Retinal pigment epithelial cell (primary cell): ENCODE measurements around the gene LHX5.

ENCODE experiments used
- DNase-seq: peaks from one replicate; pipeline ENCODE4 v3.0.0-alpha.2; 2010; ENCODE audit warnings: low read depth
- H3K4me3 ChIP-seq: 2 replicates; pipeline ENCODE4 v1.5.1; 2011; ENCODE audit warnings: mild to moderate bottlenecking, low read length, control low read depth, moderate library complexity
- TF ChIP-seq, protein P1 (sequence below): conservative IDR thresholded peaks from 2 replicates; pipeline ENCODE4 v1.5.1; 2011; ENCODE audit warnings: low read depth, low read length, control low read depth, inconsistent platforms

Gene LHX5

DNA sequence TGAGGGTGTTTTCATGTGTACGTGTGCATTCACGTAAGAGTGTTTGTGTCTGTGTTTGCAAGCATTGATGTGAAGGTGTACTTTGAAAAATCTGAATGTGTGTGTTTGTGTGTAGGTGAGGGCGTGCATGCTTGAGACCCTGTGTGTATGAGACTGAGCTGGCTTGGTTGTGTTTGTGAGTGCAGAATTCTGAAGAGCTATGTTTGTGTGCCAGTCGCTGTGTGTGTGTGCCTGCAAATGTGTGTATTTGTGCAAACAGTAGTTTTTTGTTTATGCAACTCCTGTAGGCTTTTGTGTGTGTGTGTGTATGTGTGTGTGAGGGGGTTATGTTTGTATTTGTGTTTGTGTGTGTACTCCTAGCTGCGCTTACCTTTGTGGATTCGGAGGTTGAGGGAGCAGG lies 1.7 kb upstream of the LHX5 start:
- DNase-seq, result no peak
- no peak overlapping the region for H3K4me3 ChIP-seq
- TF ChIP-seq, protein P1, sequence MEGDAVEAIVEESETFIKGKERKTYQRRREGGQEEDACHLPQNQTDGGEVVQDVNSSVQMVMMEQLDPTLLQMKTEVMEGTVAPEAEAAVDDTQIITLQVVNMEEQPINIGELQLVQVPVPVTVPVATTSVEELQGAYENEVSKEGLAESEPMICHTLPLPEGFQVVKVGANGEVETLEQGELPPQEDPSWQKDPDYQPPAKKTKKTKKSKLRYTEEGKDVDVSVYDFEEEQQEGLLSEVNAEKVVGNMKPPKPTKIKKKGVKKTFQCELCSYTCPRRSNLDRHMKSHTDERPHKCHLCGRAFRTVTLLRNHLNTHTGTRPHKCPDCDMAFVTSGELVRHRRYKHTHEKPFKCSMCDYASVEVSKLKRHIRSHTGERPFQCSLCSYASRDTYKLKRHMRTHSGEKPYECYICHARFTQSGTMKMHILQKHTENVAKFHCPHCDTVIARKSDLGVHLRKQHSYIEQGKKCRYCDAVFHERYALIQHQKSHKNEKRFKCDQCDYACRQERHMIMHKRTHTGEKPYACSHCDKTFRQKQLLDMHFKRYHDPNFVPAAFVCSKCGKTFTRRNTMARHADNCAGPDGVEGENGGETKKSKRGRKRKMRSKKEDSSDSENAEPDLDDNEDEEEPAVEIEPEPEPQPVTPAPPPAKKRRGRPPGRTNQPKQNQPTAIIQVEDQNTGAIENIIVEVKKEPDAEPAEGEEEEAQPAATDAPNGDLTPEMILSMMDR, result no peak

DNA sequence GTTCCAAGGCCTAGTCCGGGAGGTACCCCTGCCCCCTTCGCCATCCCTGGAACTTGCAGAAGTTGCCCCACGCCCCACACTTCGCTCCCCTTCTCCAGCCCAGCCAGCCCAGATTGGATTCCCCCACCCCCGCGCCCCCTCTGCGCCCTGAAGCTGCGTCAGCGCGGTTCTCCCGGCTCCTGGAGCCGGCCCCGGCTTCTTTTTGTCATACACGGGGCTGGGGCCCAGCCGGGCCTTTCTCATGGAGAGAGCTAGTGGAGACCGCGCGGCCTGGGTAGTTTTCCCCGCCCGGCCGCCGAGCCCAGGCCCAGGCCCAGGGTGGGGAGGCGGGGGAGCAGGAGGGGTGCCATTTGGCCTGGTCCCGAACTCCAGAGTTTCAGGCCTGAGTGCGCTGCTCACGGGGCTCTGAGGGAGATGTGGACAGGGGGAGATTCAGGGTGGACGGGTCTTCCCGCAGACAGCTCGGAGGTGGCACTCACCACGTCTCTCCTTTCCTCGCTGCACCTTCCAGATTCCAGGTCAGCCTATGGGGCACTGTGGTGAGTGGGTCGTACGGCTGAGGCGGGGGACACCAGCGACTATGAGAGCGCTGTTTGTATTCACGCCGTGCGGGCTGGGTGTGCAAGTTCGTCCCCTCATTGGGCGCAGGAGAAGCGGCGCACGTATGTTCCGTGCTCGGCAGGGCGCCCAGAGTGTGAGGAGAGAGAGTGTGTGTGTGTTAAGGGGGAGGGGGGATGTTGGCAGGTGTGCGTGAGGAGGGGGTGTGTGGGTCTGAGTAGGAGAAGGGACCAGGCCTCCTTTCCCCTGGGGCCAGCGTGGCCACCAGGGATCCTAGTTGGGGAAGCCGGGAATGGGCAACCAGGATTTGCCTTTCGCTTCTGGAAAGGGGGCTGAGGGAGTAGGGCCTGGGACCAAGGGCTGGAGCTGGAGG lies 785 bp upstream of the LHX5 start:
- H3K4me3 ChIP-seq, result no peak overlapping the region
- TF ChIP-seq, protein P1, result no peak
- no peak for DNase-seq

DNA sequence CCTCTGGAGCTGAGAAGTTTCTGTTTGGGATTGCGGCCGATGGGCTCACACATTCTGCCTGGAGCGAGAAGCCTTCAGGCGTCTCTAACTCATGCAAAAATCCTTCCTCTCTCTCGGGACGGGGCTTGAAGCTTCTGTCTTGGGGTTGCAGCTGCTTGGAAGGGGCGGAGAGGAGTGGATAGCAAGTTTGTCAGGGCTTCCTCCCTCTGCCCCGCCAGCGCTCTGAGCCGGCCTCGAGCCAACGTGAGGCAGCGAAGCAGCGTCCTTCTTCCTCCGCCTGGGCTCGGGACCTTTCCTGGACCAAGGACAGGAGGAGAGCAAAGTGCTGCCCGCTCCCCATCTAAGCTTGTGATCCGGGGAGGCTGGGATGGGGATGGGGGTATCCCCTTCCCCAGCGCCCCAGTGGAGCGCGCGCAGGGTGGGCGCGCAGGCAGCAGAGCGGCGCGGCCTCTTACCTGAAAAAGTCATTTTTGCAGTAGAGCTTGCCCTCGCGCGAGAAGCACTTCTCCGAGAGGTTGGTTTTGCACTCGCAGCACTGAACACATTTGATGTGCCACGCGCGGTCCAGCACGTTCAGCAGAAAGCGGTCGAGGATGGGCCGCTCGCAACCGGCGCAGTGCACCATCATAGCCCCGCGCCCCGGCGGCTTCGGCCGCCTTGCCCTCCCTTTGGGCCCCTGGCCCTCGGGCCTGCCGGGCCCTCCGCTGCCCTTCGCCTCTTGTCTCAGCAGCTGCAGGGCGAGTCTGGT lies 626 bp downstream of the LHX5 start:
- DNase-seq, result no peak
- TF ChIP-seq, protein P1, result no peak
- H3K4me3 ChIP-seq, result no peak overlapping the region

DNA sequence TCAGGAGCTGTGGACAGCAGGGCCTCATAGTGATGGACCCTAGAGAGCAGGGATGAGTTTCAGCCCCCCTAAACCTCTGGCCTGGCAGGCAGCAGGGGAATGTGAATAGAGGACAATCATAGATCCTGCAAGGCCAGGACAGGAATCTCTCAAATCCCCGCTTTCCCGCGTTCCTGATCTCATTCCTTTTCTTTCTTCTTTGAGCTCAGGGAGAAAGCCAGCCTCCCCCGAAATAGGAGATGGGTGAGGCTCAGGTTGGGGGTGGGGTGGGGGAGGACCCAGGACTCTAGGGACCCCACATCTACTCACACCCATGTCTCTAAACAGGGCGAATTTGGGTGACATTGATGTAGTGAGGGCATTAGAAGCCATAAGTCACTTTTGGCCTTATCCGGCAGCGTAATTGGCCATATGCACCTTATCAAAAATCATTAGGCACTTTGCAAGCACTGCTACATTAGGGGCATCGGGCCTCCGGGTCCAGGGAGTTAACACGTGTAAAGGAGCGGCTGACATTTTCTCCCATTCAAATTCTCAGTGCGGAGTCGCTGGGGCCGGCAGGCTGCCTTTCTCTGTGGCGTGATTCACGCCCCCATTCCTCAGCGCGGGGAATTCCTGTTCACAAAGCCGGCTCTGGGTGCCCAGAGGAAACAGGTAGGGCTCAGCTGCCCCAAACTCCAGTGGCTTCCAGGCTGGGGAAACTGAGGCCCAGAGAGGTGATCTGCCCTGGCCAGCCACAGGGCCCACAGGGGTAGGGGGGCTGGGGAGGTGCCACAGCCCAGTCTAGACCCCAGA lies 1.5 kb downstream of the LHX5 start:
- no peak for DNase-seq
- H3K4me3 ChIP-seq, result no peak overlapping the region
- TF ChIP-seq, protein P1, result no peak

DNA sequence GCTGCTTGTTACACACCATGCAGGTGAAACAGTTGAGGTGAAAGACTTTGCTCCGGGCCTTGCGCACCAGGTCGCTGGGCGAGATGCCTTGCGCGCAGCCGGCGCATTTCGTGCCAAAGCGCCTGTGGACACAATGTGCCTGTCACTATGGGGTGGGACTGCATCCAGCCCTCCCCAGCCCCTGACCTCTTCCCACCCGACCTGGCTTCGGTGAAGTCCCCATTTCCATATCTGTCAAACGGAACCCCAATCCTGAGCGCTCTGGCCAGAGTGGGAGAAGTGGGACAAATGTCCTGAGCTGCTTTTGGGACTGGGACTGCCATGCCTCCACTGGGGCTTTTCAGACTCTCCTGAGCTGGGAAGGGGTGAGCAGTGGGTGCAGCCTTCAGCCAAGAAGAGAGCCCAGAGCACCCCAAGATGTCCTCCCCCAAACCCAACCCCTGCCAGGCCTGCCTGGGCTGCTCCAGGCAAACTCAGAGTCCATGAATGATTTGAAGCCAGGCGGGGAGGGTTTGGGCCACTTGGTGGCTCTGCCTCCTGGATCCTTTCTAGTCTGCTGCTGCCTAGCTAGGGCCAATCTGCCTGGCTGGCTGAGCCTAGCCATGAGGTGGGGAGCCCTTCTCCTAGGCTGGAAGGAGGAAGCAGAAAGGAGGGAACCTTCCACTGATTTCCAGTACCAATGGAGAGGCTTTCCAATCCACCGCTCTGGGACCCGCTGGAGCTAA lies 2.3 kb downstream of the LHX5 start:
- no peak overlapping the region for H3K4me3 ChIP-seq
- no peak for DNase-seq
- TF ChIP-seq, protein P1, result no peak

DNA sequence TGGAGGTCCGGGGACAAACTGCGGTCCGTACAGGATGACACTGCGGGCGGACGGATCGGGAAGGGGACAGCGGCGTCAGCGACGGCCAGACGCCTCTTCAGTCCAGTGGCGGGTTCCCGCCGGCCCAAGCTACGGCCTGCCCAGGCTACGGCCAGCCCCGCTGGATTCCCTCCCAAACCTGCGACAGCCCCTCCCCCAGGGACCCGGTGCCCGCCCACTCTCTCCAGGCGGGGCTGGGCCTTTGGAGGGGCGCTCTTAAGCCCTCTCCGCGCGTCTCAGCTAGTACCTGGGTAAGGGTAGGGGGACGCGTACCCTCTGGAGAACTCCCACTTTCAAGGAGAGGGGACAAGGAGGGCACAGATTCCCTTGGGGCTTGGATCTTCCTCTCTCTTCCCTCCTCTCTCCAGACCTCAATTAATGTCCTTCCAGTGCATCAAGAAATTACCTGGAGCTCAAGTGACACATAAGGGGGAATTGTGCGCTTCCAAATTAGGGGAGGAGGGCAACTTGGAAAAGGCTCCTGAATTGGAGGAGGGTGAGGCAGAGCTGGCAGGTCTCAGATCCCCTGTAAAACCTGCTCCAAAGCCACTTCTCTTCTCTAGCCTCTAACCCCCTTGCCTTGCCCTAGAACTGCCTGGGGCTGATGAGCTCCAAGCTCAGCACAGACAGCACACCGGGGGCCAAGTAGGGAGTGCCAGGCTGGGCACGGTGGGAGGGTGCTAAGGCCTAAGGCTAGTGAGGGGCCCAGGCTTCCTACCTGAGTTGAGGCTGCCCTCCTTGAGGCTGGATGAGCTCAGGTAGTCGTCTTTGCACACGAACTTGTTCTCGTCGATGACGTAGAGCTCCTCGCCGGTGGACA lies 3.1 kb downstream of the LHX5 start:
- no peak for DNase-seq
- H3K4me3 ChIP-seq, result no peak overlapping the region
- TF ChIP-seq, protein P1, result no peak
